Measurements from ENCODE around the gene AKR1C8.

DNA sequence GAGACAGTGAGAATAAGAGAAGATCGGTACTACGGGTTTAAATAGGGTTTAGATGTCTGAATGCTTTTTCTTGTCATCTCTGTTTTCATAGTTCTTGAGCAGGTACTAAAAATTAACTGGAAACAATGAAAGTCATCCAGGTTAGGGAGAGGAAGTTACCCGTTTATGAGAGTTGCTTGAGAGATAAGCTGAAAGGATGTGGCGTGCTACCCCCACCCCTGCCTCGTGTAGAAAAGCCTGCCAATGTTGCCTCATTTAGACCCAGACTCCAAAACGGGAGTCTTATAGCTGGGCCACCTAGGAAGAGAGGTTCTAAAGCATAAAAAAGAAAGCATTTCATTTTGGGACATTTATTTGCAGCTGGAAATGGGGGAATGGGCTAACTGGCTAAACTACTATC, 21.8 kb upstream of the AKR1C8 start:
- TF ChIP-seq CTCF (IDR thresholded peaks at IDR 0.05; ENCODE audit: borderline replicate concordance, extremely low read depth, low read length, poor library complexity, severe bottlenecking) (no peak), EZH2 (IDR thresholded peaks at IDR 0.05; ENCODE audit: borderline replicate concordance, low read depth, low read length, severe bottlenecking) (no peak)

Measured in DND-41 (cell line).